Measurements from ENCODE around the gene UTY. TPM values are rescaled to one million over a fixed set of nuclear protein-coding genes. Genes with fewer than 3 reads are reported as not detected.

UTY gene
- total and polyA plus RNA-seq, 9 of the 15 experiments (the other 6 are each of a cell fraction or from before 2014, with no cell fraction given) = 0.09 TPM; not detected in 8

DNA sequence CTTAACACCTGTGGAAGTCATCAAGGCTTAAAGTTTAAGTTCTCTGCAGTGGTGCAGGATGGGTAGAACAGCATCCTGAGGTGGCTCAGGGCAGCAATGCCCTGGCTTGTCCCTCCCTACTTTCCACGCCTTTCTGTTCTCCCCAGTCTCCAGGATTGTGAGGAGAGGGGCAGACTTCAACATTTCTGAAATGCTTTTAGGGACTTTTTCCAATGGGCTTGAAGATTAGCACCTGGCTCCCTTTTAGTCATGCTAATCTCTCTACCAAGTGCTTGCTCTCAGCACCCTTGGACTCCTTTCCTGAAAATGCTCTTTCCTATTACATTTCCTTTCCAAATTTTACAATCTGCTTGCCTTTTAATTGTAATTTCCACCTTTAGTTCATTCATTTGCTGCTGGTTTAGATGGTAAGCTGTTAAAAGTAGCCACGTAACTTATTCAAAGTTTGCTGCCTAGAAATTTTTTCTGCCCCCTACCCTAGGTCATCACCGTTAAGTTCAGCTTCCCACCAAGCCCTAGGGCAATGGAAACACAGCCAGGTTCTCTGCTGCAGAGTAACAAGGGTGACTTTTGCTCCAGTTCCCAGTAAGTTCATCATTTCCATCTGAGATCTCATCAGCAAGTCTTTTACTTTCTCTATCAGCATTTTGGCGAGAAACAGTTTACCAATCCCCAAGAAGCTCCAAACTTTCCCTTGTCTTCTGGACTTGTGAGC, 183.5 kb downstream of the UTY start (continued):
- TF ChIP-seq PKNOX1 (IDR thresholded peaks at IDR 0.05) (no peak), HDAC3 (IDR thresholded peaks at IDR 0.05; ENCODE audit: borderline replicate concordance, partially characterized antibody) (no peak), ZNF316 (IDR thresholded peaks at IDR 0.05) (no peak), COPS2 (conservative IDR thresholded peaks at IDR 0.05) (no peak), ZNF324 (CRISPR knock-in tag; IDR thresholded peaks at IDR 0.05) (no peak), MCM7 (IDR thresholded peaks at IDR 0.05) (no peak), TFAP4 (CRISPR knock-in tag; IDR thresholded peaks at IDR 0.05; ENCODE audit: borderline replicate concordance) (no peak), TEAD2 (tag; IDR thresholded peaks at IDR 0.05) (no peak), ZBTB34 (CRISPR knock-in tag; IDR thresholded peaks at IDR 0.05) (no peak), ZNF134 (CRISPR knock-in tag; conservative IDR thresholded peaks at IDR 0.05) (no peak), NR2F6 (CRISPR knock-in tag; IDR thresholded peaks at IDR 0.05) (no peak), FIP1L1 (IDR thresholded peaks at IDR 0.05; ENCODE audit: low read depth, low read length, poor library complexity, severe bottlenecking) (no peak), IRF9 (tag; IDR thresholded peaks at IDR 0.05) (no peak)
